Tibial artery (tissue), 4 donors: ENCODE measurements around the gene ANP32B.

Experiments used
- DNase-seq, 2 donors: peaks; one replicate each; pipeline ENCODE4 v3.0.0-alpha.2; 2019
- H3K27ac ChIP-seq, 2 donors: fragments of 200-600 bp; sonication (generic) in 1 of 2; 1 replicate in 1 of 2; 2 replicates in 1 of 2; pipeline ENCODE4 v1.5.1; 2018 to 2019; ENCODE audit warnings: mild to moderate bottlenecking in 1 of 2
- H3K27me3 ChIP-seq, 2 donors: fragments of 200-600 bp; sonication (generic) in 1 of 2; one replicate each; pipeline versions ENCODE4 v1.5.1 to v1.6.0; 2016 to 2019
- H3K36me3 ChIP-seq, 3 donors: fragments of 200-600 bp; sonication (generic) in 2 of 3; one replicate each; pipeline ENCODE4 v1.5.1; 2016 to 2019; ENCODE audit warnings: mild to moderate bottlenecking in 2 of 3
- H3K4me1 ChIP-seq, 4 donors: fragments of 200-600 bp; sonication (generic) in 2 of 4; 1 replicate in 3 of 4; 2 replicates in 1 of 4; pipeline ENCODE4 v1.5.1; 2016 to 2019
- H3K4me3 ChIP-seq, 2 donors: fragments of 200-600 bp; sonication (generic) in 1 of 2; 1 replicate in 1 of 2; 2 replicates in 1 of 2; pipeline ENCODE4 v1.5.1; 2018 to 2019; ENCODE audit warnings: mild to moderate bottlenecking in 2 of 2
- H3K9me3 ChIP-seq, 3 donors: fragments of 200-600 bp; sonication (generic) in 1 of 3; one replicate each; pipeline ENCODE4 v1.5.1; 2016 to 2019
- CTCF ChIP-seq, 2 experiments: fragments of 200-600 bp in 1 of 2; fragments of 450-650 bp in 1 of 2; IDR thresholded peaks; one replicate each; pipeline ENCODE4 v1.5.1; 2017 to 2019; ENCODE audit warnings: antibody characterized with exemption in 2 of 2, mild to moderate bottlenecking in 1 of 2, moderate library complexity in 1 of 2
- intact Hi-C: fragments of 100-400 bp; cut with DNase I; formaldehyde crosslinking; loops from one replicate; pipeline ENCODE4 v1.15.0; 2023; ENCODE audit warnings: low total_unique reads

The ANP32B gene

GRCh38 chr9:97982683-97983588, at the start of gene ANP32B:
TSS of gene ANP32B (plus strand) at chr9:97983341. CDS start at chr9:97983556, 215 bp downstream.
- DNase-seq: peak; percentile 88 to 95
- Histone ChIP-seq H3K9me3 (no peaks in the 10 kb centered on the region), H3K36me3 (no peaks in the 10 kb centered on the region), H3K4me3 (peak within 1 kb of the TSS; percentile 89 to 91), H3K4me1 (peaks cover 0 to 36% (median 14%) of the 10 kb centered on the region in 4 donors), H3K27ac (peak within 1 kb of the TSS; percentile 98 to 99), H3K27me3 (no peaks in the 10 kb centered on the region)
- TF ChIP-seq CTCF (IDR thresholded peaks at IDR 0.05): peak; percentile 84 to 92
- intact Hi-C loops: loop anchor here (10.0 kb wide), 1 partner anchor 278 kb away; no protein-coding TSS in a partner anchor

GRCh38 chr9:97934321-97935115, 48.6 kb upstream of the ANP32B start:
- DNase-seq: no peak
- no peak for TF ChIP-seq CTCF (IDR thresholded peaks at IDR 0.05)
- H3K9me3 ChIP-seq: no peaks in the 10 kb centered on the region
- H3K4me1 ChIP-seq: no peaks in the 10 kb centered on the region
- no peak overlapping the region for H3K27ac ChIP-seq
- H3K36me3 ChIP-seq: no peaks in the 10 kb centered on the region
- intact Hi-C loops: no loop called here
- no peak overlapping the region for H3K4me3 ChIP-seq
- peaks cover 0 to 29% of the 10 kb centered on the region in 2 donors for H3K27me3 ChIP-seq

- TF ChIP-seq CTCF (IDR thresholded peaks at IDR 0.05): no peak
- H3K36me3 ChIP-seq: no peaks in the 10 kb centered on the region
- intact Hi-C loops: no loop called here
- H3K4me1 ChIP-seq: no peaks in the 10 kb centered on the region
- no peak overlapping the region for H3K27ac ChIP-seq
- no peak overlapping the region for H3K4me3 ChIP-seq
- H3K9me3 ChIP-seq: no peaks in the 10 kb centered on the region
- no peak for DNase-seq
- H3K27me3 ChIP-seq: peaks cover 0 to 28% of the 10 kb centered on the region in 2 donors
These were observed 47.9 kb upstream of the ANP32B start for GRCh38 chr9:97935276-97935675.

GRCh38 chr9:97936998-97937397, 46.1 kb upstream of the ANP32B start:
- Histone ChIP-seq H3K27me3 (peaks cover 0 to 18% of the 10 kb centered on the region in 2 donors), H3K4me3 (no peak overlapping the region), H3K4me1 (no peaks in the 10 kb centered on the region), H3K36me3 (no peaks in the 10 kb centered on the region), H3K9me3 (no peaks in the 10 kb centered on the region), H3K27ac (no peak overlapping the region)
- TF ChIP-seq CTCF (IDR thresholded peaks at IDR 0.05): no peak
- intact Hi-C loops: no loop called here
- no peak for DNase-seq

DNA sequence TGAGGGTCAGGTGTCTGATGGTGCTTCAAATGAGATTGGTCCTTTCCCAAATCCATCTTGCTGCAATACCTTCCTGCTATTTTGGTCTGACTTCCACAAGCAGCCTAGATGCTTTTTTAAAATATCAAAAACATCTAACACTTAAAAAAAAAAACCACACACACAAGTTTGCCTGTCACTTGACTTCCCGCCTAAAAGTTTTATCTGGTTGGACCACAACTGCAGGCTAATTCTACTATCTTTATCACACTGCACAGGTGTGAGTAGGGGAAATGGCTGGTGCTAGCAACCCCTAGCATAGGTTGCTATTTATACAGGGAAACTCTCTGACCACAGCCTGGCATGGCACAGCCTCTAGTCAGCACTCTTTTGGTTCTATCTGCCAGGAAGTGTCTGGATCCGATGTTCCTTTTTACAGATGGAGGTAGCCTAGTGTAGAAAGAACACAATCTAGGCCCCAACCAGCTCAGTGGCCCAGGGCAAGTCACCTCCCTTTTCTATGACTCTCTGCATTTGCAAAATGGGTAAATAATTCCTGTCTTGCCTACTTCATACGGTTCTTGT, 45.0 kb upstream of the ANP32B start, which contains the start of gene HEMGN:
Gene HEMGN, minus strand, starts transcription at position 92 of the 564 bp plus-strand sequence. Its CDS starts 36 bp downstream, at position 56.
- no peaks in the 10 kb centered on the region for H3K4me1 ChIP-seq
- peaks cover 0 to 18% of the 10 kb centered on the region in 2 donors for H3K27me3 ChIP-seq
- intact Hi-C loops: no loop called here
- H3K9me3 ChIP-seq: no peaks in the 10 kb centered on the region
- H3K27ac ChIP-seq: no peak within 1 kb of the TSS
- no peak for DNase-seq
- no peaks in the 10 kb centered on the region for H3K36me3 ChIP-seq
- no peak within 1 kb of the TSS for H3K4me3 ChIP-seq
- TF ChIP-seq CTCF (IDR thresholded peaks at IDR 0.05): no peak
